ENCODE measurements around the gene HMGB4.

GRCh38 chr1:33899746-33900145, 35.9 kb downstream of the HMGB4 start:
- no peak for TF ChIP-seq RAD21 (IDR thresholded peaks at IDR 0.05; ENCODE audit: low read depth)
- TF ChIP-seq MAX (IDR thresholded peaks at IDR 0.05): no peak
- no peak for TF ChIP-seq EP300 (IDR thresholded peaks at IDR 0.05; ENCODE audit: borderline replicate concordance)
- no peak for TF ChIP-seq ZBTB7A (IDR thresholded peaks at IDR 0.05; ENCODE audit: low read depth)
- no peak for TF ChIP-seq REST (IDR thresholded peaks at IDR 0.05; ENCODE audit: low read depth)
- no peak for TF ChIP-seq FOXM1 (IDR thresholded peaks at IDR 0.05; ENCODE audit: borderline replicate concordance, low read depth)
- no peak for TF ChIP-seq CEBPB (IDR thresholded peaks at IDR 0.05)
- no peak for TF ChIP-seq CREB1 (IDR thresholded peaks at IDR 0.05; ENCODE audit: low read depth)
- no peak for TF ChIP-seq YY1 (IDR thresholded peaks at IDR 0.05; ENCODE audit: low read depth)
- TF ChIP-seq EGR1 (IDR thresholded peaks at IDR 0.05): no peak
- no peak for TF ChIP-seq TAF1 (IDR thresholded peaks at IDR 0.05; ENCODE audit: low read depth)
- TF ChIP-seq TEAD4 (IDR thresholded peaks at IDR 0.05): no peak
- no peak for TF ChIP-seq USF1 (IDR thresholded peaks at IDR 0.05)

All from Ishikawa (cell line).